ENCODE results near the gene KCNQ1. TPM values are rescaled to one million over a fixed set of nuclear protein-coding genes. Genes with fewer than 3 reads are reported as not detected.

Gene KCNQ1
- total and polyA plus RNA-seq, 7 donors = 1.1 to 25.2 (median 3.8) TPM

- Histone ChIP-seq H3K9me3 (no peaks in the 10 kb centered on the region), H3K36me3 (no peaks in the 10 kb centered on the region), H3K27me3 (no peaks in the 10 kb centered on the region), H3K27ac (no peak overlapping the region), H3K4me1 (no peaks in the 10 kb centered on the region), H3K4me3 (no peak overlapping the region)
- TF ChIP-seq, protein P1, sequence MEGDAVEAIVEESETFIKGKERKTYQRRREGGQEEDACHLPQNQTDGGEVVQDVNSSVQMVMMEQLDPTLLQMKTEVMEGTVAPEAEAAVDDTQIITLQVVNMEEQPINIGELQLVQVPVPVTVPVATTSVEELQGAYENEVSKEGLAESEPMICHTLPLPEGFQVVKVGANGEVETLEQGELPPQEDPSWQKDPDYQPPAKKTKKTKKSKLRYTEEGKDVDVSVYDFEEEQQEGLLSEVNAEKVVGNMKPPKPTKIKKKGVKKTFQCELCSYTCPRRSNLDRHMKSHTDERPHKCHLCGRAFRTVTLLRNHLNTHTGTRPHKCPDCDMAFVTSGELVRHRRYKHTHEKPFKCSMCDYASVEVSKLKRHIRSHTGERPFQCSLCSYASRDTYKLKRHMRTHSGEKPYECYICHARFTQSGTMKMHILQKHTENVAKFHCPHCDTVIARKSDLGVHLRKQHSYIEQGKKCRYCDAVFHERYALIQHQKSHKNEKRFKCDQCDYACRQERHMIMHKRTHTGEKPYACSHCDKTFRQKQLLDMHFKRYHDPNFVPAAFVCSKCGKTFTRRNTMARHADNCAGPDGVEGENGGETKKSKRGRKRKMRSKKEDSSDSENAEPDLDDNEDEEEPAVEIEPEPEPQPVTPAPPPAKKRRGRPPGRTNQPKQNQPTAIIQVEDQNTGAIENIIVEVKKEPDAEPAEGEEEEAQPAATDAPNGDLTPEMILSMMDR (IDR thresholded peaks at IDR 0.05) = no peak
- no peak for TF ChIP-seq EP300 (IDR thresholded peaks at IDR 0.05)
- WGBS, 2 donors = 92 to 93% methylated on average over 13 of the region's 13 CpGs
- peak; percentile 46 for DNase-seq
- intact Hi-C loops (cut with DNase I) = no loop called here
These were observed 120.8 kb downstream of the KCNQ1 start for GRCh38 chr11:2565447-2566222.

GRCh38 chr11:2566223-2567025 is 121.6 kb downstream of the KCNQ1 start:
- DNase-seq = peak; percentile 58
- Histone ChIP-seq H3K27me3 (no peaks in the 10 kb centered on the region), H3K27ac (no peak overlapping the region), H3K9me3 (no peaks in the 10 kb centered on the region), H3K4me1 (no peaks in the 10 kb centered on the region), H3K36me3 (no peaks in the 10 kb centered on the region), H3K4me3 (no peak overlapping the region)
- intact Hi-C loops (cut with DNase I) = no loop called here
- TF ChIP-seq POLR2AphosphoS5 (IDR thresholded peaks at IDR 0.05) (no peak), EP300 (IDR thresholded peaks at IDR 0.05) (no peak), POLR2A (IDR thresholded peaks at IDR 0.05) (no peak)
- TF ChIP-seq, protein P1 (IDR thresholded peaks at IDR 0.05) = no peak
- WGBS, 2 donors = 52 to 81% methylated on average over 16 of the region's 16 CpGs

GRCh38 chr11:2567026-2567671 is 122.3 kb downstream of the KCNQ1 start:
- H3K9me3 ChIP-seq = no peaks in the 10 kb centered on the region
- intact Hi-C loops (cut with DNase I) = no loop called here
- no peak for TF ChIP-seq POLR2A (IDR thresholded peaks at IDR 0.05)
- TF ChIP-seq, protein P1 (IDR thresholded peaks at IDR 0.05) = no peak
- TF ChIP-seq EP300 (IDR thresholded peaks at IDR 0.05) = no peak
- TF ChIP-seq POLR2AphosphoS5 (IDR thresholded peaks at IDR 0.05) = no peak
- DNase-seq = peak; percentile 54
- no peaks in the 10 kb centered on the region for H3K4me1 ChIP-seq
- no peak overlapping the region for H3K27ac ChIP-seq
- no peaks in the 10 kb centered on the region for H3K36me3 ChIP-seq
- WGBS, 2 donors = 82 to 89% methylated on average over 5 of the region's 5 CpGs
- H3K27me3 ChIP-seq = no peaks in the 10 kb centered on the region
- no peak overlapping the region for H3K4me3 ChIP-seq

GRCh38 chr11:2569321-2569721 is 124.5 kb downstream of the KCNQ1 start:
- DNase-seq = peak; percentile 60

More at GRCh38 chr11:2569321-2569721, 124.5 kb downstream of the KCNQ1 start:
- TF ChIP-seq POLR2AphosphoS5 (IDR thresholded peaks at IDR 0.05) (no peak), POLR2A (IDR thresholded peaks at IDR 0.05) (no peak), EP300 (IDR thresholded peaks at IDR 0.05) (no peak)
- TF ChIP-seq, protein P1 (IDR thresholded peaks at IDR 0.05) = no peak
- Histone ChIP-seq H3K27me3 (no peaks in the 10 kb centered on the region), H3K9me3 (no peaks in the 10 kb centered on the region), H3K4me1 (no peaks in the 10 kb centered on the region), H3K4me3 (no peak overlapping the region), H3K27ac (no peak overlapping the region), H3K36me3 (no peaks in the 10 kb centered on the region)
- WGBS, 2 donors = 79 to 91% methylated on average over 14 of the region's 14 CpGs
- intact Hi-C loops (cut with DNase I) = no loop called here

Measured in sigmoid colon (tissue), 7 donors.